ENCODE results near the gene KRTAP5-11. TPM values are rescaled to one million over a fixed set of nuclear protein-coding genes. Genes with fewer than 3 reads are reported as not detected.
A peak's percentile ranks its signal among the peaks of the same experiment; 100 is the strongest.
"Not testable (repeated sequence)": the region's sequence is repeated elsewhere in the genome, so short reads cannot be mapped to it uniquely, and the experiment has no call there.

The KRTAP5-11 gene
- total RNA-seq, 1 experiment from 2014 or later = not detected

DNA sequence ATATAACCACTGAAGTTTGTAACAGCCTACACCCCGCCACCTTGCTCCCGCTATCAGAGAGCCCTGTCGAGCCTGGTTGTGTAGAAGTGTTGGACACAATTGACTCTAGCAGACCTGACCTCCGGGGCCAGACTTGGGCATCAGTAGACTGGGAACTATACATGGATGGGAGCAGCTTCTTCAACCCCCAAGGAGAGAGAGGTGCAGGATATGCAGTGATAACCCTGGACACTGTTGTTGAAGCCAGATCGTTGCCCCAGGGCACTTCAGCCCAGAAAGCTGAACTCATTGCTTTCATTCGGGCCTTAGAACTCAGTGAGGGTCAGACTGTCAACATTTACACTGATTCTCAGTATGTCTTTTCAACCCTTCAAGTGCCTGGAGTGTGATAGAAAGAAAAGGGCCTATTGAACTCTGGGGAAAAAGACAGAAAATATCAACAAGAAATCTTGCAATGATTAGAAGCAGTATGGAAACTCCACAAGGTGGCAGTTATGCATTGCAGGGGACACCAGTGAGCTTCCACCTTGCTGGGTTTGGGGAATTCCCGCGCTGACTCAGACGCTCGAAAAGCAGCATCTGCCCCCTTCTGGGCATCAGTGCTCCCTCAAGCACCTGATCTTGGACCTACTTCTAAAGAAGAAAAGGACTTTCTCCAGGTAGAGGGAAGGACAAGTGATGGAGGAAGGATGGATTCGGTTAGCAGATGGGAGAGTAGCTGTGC lies 6.3 kb upstream of the KRTAP5-11 start:
- not testable (repeated sequence) for H3K27me3 ChIP-seq, DNase-seq, H3K36me3 ChIP-seq, H3K4me3 ChIP-seq, H3K9me3 ChIP-seq

DNA sequence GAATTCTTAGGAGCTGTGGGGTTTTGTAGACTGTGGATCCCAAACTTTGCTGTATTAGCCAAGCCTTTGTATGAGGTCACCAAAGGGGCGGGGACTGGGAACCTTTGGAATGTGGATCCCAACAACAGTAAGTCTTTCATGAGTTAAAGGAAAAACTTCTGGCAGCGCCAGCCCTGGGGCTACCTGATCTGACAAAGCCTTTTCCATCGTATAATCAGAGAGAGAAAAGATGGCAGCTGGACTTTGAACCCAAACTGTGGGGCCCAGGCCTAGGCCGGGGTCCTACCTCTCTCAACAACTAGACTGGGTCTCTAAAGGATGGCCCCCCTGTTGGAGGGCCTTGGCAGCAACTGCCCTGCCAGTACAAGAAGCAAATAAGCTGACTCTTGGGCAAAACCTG lies 5.6 kb upstream of the KRTAP5-11 start:
- DNase-seq, H3K27me3 ChIP-seq, H3K36me3 ChIP-seq, H3K9me3 ChIP-seq, H3K4me3 ChIP-seq: not testable (repeated sequence)

GRCh38 chr11:71585673-71586072 lies 3.0 kb upstream of the KRTAP5-11 start:
- not testable (repeated sequence) for H3K27me3 ChIP-seq, H3K4me3 ChIP-seq, H3K36me3 ChIP-seq, DNase-seq, H3K9me3 ChIP-seq

- not testable (repeated sequence) for H3K27me3 ChIP-seq, H3K4me3 ChIP-seq, H3K9me3 ChIP-seq
Observed at GRCh38 chr11:71582969-71583368, 294 bp upstream of the KRTAP5-11 start.

DNA sequence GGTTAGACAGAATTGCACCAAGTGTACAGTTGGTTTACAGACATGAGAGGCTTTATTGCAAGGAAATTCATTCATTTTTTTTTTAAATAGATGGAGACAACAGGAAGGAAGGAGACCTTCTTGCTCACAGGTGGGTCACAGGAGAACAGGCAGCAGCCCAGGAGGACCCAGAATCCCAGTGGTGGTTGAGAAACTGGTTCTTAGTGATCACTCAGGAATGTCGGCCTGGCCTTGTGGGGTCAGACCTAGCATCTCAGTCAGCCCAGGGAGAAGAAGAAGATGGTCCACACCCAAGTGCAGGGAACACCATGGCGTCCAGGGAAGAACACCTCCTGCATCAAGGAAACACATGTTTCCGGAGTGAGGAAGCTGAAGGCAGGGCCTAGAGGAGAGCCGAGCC lies 849 bp downstream of the KRTAP5-11 start:
- H3K4me3 ChIP-seq = no peak overlapping the region
- no peaks in the 10 kb centered on the region for H3K9me3 ChIP-seq
- peaks cover 4% of the 10 kb centered on the region; the same call in 1 of the 2 replicates for H3K27me3 ChIP-seq
- DNase-seq = no peak
- no peaks in the 10 kb centered on the region for H3K36me3 ChIP-seq

More at GRCh38 chr11:71582969-71583368, 294 bp upstream of the KRTAP5-11 start:
- H3K36me3 ChIP-seq, DNase-seq: not testable (repeated sequence)

DNA sequence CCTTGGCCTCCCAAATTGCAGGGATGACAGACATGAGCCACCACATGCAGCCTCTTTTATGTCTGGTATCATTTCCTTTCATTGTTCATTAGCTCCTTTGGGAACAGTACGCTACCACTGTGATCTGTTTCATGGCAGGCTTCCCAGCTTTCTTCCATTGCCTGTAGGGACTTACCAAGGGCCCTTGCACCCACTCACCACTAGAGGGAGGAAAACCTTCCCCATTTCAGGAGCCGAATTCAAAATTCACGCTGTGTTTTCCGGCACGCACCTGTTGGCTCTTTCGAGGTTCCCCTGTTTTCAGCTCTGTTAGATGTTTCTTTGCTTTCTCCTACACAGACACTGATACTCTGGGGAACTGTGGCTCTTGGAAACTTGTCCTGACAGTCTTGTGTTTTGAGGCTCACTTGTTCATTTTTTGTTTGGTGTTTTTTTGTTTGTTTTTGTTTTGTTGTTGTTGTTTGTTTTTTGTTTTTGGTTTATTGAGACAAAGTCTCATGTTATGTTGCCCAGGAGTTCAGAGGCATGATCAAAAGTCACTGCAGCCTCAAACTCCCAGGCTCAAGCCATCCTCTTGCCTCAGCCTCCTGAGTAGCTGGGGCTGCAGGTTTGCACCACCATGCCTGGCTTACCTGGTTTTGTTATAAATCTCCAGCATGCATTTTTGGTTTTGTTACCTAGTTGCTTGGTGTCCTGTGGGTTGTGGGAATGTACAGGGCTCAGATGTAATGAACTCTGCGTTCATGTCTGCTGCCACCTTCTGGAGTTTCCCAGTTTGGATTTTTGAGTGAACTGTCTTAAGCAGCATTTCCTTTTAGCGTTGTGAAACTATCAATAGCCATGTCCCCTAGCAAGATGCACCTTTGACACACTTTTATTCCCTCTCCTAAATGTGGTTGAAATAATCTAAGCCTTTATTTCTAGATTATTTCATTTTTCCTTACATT lies 2.3 kb downstream of the KRTAP5-11 start:
- Histone ChIP-seq H3K27me3 (peaks cover 4% of the 10 kb centered on the region; the same call in 1 of the 2 replicates), H3K36me3 (no peaks in the 10 kb centered on the region), H3K4me3 (no peak overlapping the region), H3K9me3 (no peaks in the 10 kb centered on the region)
- peak; percentile 79 for DNase-seq

- peak; percentile 38 for DNase-seq
- not testable (repeated sequence) for H3K36me3 ChIP-seq, H3K9me3 ChIP-seq, H3K27me3 ChIP-seq, H3K4me3 ChIP-seq
Observed at GRCh38 chr11:71579513-71579912, 3.2 kb downstream of the KRTAP5-11 start.

DNA sequence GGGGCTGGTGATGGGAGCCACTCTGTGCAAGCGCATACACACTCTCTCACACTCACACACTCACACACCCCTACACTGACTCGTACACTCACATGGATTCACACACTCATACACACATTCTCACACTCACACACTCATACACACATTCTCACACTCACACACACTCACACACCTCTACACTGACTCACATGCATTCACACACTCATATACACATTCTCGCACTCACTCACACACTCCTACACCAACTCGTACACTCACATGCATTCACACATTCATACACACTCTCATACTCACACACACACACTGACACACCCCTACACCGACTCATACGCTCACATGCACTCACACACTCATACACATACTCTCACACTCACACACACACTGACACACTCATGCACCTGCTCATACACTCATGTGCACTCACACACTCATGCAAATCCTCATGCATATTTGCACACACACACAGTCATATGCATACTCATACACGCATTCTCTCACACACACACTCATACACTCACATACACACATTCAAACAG lies 5.1 kb downstream of the KRTAP5-11 start:
- H3K36me3 ChIP-seq = no peaks in the 10 kb centered on the region
- H3K27me3 ChIP-seq = no peaks in the 10 kb centered on the region
- no peaks in the 10 kb centered on the region for H3K9me3 ChIP-seq

DNA sequence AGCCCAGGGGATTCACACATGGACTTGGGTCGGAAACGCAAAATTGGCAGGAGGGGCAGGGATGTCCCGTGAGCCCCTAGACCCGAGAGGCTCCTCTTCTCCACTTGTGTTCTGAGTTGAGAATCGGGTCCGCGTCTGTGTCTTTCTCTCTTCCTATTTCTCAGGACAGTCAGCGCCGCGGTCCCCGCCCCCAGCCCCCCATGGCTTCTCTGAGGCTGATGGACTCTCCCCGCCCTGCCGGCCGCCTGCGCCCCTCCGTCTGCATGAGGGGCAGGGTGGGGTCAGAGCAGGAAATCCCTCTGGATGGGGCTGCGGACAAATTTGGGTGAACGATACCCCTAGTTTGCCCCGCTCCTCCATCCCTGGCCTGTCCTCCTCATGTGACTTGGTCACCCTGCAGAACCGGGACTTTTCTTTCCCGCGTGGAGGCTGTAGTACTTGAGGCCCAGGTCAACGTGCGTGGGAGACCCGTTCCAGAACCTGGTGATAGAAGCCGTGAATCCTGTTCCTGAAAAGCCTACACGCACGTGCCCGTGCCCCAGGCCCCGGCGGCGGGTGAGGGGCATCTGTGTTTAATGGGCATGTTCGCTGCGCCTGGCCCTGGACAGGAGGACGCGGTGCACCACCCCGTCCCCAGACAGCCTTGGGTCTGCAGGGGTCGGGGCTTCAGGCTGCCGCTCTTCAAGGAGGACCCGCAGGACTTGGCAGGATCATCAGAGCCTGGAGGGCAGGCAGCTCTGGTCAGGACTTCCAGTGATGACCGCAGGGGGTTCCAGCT lies 5.8 kb downstream of the KRTAP5-11 start:
- not testable (repeated sequence) for H3K36me3 ChIP-seq, H3K27me3 ChIP-seq, H3K4me3 ChIP-seq, DNase-seq, H3K9me3 ChIP-seq

More for the DNA sequence above, 5.1 kb downstream of the KRTAP5-11 start:
- no peak overlapping the region for H3K4me3 ChIP-seq
- DNase-seq = no peak

- Histone ChIP-seq H3K9me3 (no peaks in the 10 kb centered on the region), H3K4me3 (no peak overlapping the region), H3K36me3 (no peaks in the 10 kb centered on the region), H3K27me3 (no peaks in the 10 kb centered on the region)
- DNase-seq = no peak
Observed at GRCh38 chr11:71575723-71576424, 6.8 kb downstream of the KRTAP5-11 start.

DNA sequence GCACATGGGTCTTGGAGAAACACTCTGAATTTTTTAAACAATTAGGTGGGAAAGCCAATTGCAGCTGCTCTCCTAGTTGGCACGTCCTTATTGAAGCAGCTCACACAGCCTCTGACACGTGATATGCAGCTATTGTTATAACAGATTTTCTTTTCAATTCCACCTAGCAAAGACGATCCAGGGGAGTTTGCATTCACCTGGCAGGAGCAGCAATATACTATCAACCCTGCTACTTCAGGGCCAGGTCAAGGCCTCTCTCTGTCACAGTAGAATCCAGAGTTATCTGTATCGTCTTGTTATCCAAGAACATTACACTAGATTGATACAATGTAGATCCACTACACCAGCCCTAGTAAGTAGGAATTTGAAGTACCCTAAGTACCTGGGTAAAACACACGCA lies 8.3 kb downstream of the KRTAP5-11 start:
- no peaks in the 10 kb centered on the region for H3K36me3 ChIP-seq
- H3K4me3 ChIP-seq = no peak overlapping the region
- no peak for DNase-seq
- no peaks in the 10 kb centered on the region for H3K27me3 ChIP-seq
- H3K9me3 ChIP-seq = no peaks in the 10 kb centered on the region

DNA sequence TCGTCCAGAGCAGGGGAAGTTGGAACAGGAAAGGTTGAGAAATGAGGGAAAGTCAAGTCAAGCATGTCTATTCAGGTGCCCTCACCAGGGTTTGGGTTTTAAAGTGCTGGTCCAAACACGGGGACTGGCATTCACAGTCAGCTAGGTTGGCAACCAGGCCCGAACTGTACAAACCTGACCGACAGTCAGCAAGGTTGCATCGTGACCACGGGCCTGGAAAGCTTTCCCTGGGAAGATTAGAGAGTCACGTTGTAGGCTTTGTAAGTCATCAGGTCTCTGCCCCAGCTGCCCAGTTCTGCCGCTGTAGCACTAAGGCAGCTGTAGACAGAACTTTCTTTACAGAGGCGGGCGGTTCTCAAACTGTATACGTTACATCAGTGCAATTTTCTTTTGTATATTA lies 9.9 kb downstream of the KRTAP5-11 start:
- Histone ChIP-seq H3K9me3 (no peaks in the 10 kb centered on the region), H3K4me3 (no peak overlapping the region), H3K36me3 (no peaks in the 10 kb centered on the region), H3K27me3 (no peaks in the 10 kb centered on the region)
- DNase-seq = no peak

- H3K9me3 ChIP-seq, H3K27me3 ChIP-seq, H3K36me3 ChIP-seq, H3K4me3 ChIP-seq, DNase-seq: not testable (repeated sequence)
Observed at GRCh38 chr11:71571101-71571850, 11.4 kb downstream of the KRTAP5-11 start.

GRCh38 chr11:71568704-71569349 lies 13.8 kb downstream of the KRTAP5-11 start:
- DNase-seq = peak; percentile 38
- Histone ChIP-seq H3K27me3 (peaks cover under 1% of the 10 kb centered on the region; the same call in 1 of the 2 replicates), H3K4me3 (no peak overlapping the region), H3K36me3 (no peaks in the 10 kb centered on the region), H3K9me3 (no peaks in the 10 kb centered on the region)

- not testable (repeated sequence) for DNase-seq, H3K4me3 ChIP-seq, H3K9me3 ChIP-seq, H3K27me3 ChIP-seq, H3K36me3 ChIP-seq
Observed at GRCh38 chr11:71567633-71568032, 15.0 kb downstream of the KRTAP5-11 start.
